Breast epithelium (tissue), 4 donors: ENCODE data around the gene CMTM2. TPM values are rescaled to one million over a fixed set of nuclear protein-coding genes. Genes with fewer than 3 reads are reported as not detected.
"Not testable (repeated sequence)": the region's sequence is repeated elsewhere in the genome, so short reads cannot be mapped to it uniquely, and the experiment has no call there.

Experiments
- DNase-seq, 2 donors: peaks; one replicate each; pipeline ENCODE4 v3.0.0-alpha.2; 2019; ENCODE audit warnings: low spot score in 2 of 2
- H3K27ac ChIP-seq, 2 donors: fragments of 200-600 bp; sonication (generic) in 1 of 2; one replicate each; pipeline ENCODE4 v1.5.1; 2016 to 2019; ENCODE audit warnings: mild to moderate bottlenecking in 1 of 2
- H3K27me3 ChIP-seq, 2 donors: fragments of 200-600 bp; sonication (generic) in 1 of 2; one replicate each; pipeline versions ENCODE4 v1.5.1 to v1.6.0; 2017 to 2019; ENCODE audit warnings: control low read depth in 1 of 2, mild to moderate bottlenecking in 1 of 2
- H3K36me3 ChIP-seq: fragments of 200-600 bp; one replicate; pipeline ENCODE4 v1.5.1; 2019
- H3K4me1 ChIP-seq, 2 donors: fragments of 200-600 bp; sonication (generic); one replicate each; pipeline ENCODE4 v1.5.1; 2016 to 2019; ENCODE audit warnings: control low read depth in 1 of 2
- H3K4me3 ChIP-seq, 3 donors: fragments of 200-600 bp; sonication (generic); 1 replicate in 2 of 3; 2 replicates in 1 of 3; pipeline ENCODE4 v1.5.1; 2016 to 2019; ENCODE audit warnings: mild to moderate bottlenecking in 3 of 3, moderate library complexity in 2 of 3
- H3K9me3 ChIP-seq, 2 donors: fragments of 200-600 bp; sonication (generic) in 1 of 2; one replicate each; pipeline ENCODE4 v1.5.1; 2016 to 2019; ENCODE audit warnings: control low read depth in 1 of 2
- CTCF ChIP-seq, 3 donors: fragments of 450-650 bp; IDR thresholded peaks; one replicate each; pipeline ENCODE4 v1.5.1; 2016 to 2017; ENCODE audit warnings: antibody characterized with exemption in 3 of 3, mild to moderate bottlenecking in 3 of 3, moderate library complexity in 3 of 3
- POLR2A ChIP-seq: fragments of 450-650 bp; IDR thresholded peaks from one replicate; pipeline ENCODE4 v1.6.1; 2016; ENCODE audit warnings: antibody characterized with exemption, mild to moderate bottlenecking, moderate library complexity
- POLR2AphosphoS5 ChIP-seq, 3 donors: sonication (generic); formaldehyde crosslinking; IDR thresholded peaks; one replicate each; pipeline ENCODE4 v1.6.1; 2017; ENCODE audit warnings: antibody characterized with exemption in 3 of 3
- intact Hi-C: fragments of 100-400 bp; cut with DNase I; formaldehyde crosslinking; loops from one replicate; pipeline ENCODE4 v1.15.1; 2023; ENCODE audit warnings: low total_unique reads
- total RNA-seq, 3 donors: library from RNA; depleted of rRNA; stranded (reverse); fragments of >200 nt; gene quantifications; one replicate each; pipeline ENCODE4 v1.1.0, GENCODE V29; 2016

CMTM2 gene
- total RNA-seq, 3 donors from 2014 or later: not detected

- H3K36me3 ChIP-seq: no peaks in the 10 kb centered on the region
- no peaks in the 10 kb centered on the region for H3K27me3 ChIP-seq
- H3K27ac ChIP-seq: peak overlapping the region; percentile 59 to 76
- H3K4me3 ChIP-seq: no peak overlapping the region
- no peak for DNase-seq
- no peak for TF ChIP-seq CTCF (IDR thresholded peaks at IDR 0.05)
- no peak for TF ChIP-seq POLR2AphosphoS5 (IDR thresholded peaks at IDR 0.05)
- TF ChIP-seq POLR2A: no peak
- H3K9me3 ChIP-seq: no peaks in the 10 kb centered on the region
- intact Hi-C loops: no loop called here
- peaks cover 0 to 4% of the 10 kb centered on the region in 2 donors for H3K4me1 ChIP-seq
These were observed 40.5 kb downstream of the CMTM2 start for GRCh38 chr16:66619534-66620428.

- H3K27me3 ChIP-seq: no peaks in the 10 kb centered on the region
- DNase-seq: no peak
- H3K36me3 ChIP-seq: no peaks in the 10 kb centered on the region
- H3K4me3 ChIP-seq: no peak overlapping the region
- peaks cover 0 to 4% of the 10 kb centered on the region in 2 donors for H3K4me1 ChIP-seq
- H3K27ac ChIP-seq: peak overlapping the region; percentile 59 to 76
- intact Hi-C loops: no loop called here
- no peaks in the 10 kb centered on the region for H3K9me3 ChIP-seq
- no peak for TF ChIP-seq CTCF (IDR thresholded peaks at IDR 0.05)
- no peak for TF ChIP-seq POLR2AphosphoS5 (IDR thresholded peaks at IDR 0.05)
- TF ChIP-seq POLR2A: no peak
These were observed 41.1 kb downstream of the CMTM2 start for GRCh38 chr16:66620429-66620795.

GRCh38 chr16:66621973-66622372 is 42.7 kb downstream of the CMTM2 start:
- H3K27me3 ChIP-seq: no peaks in the 10 kb centered on the region
- H3K9me3 ChIP-seq: no peaks in the 10 kb centered on the region
- peaks cover 0 to 4% of the 10 kb centered on the region in 2 donors for H3K4me1 ChIP-seq
- intact Hi-C loops: no loop called here
- peak overlapping the region in 1 of 2 donors; percentile 16 for H3K27ac ChIP-seq
- H3K4me3 ChIP-seq: no peak overlapping the region
- no peaks in the 10 kb centered on the region for H3K36me3 ChIP-seq
- no peak for TF ChIP-seq POLR2A
- TF ChIP-seq CTCF (IDR thresholded peaks at IDR 0.05): no peak
- TF ChIP-seq POLR2AphosphoS5 (IDR thresholded peaks at IDR 0.05): no peak
- DNase-seq: peak in 1 of 2 donors; percentile 66

GRCh38 chr16:66622863-66623262 is 43.6 kb downstream of the CMTM2 start:
- peaks cover 0 to 4% of the 10 kb centered on the region in 2 donors for H3K4me1 ChIP-seq
- no peaks in the 10 kb centered on the region for H3K36me3 ChIP-seq
- H3K27me3 ChIP-seq: no peaks in the 10 kb centered on the region
- no peak overlapping the region for H3K4me3 ChIP-seq
- intact Hi-C loops: no loop called here
- H3K9me3 ChIP-seq: no peaks in the 10 kb centered on the region
- no peak for DNase-seq
- TF ChIP-seq CTCF (IDR thresholded peaks at IDR 0.05): no peak
- TF ChIP-seq POLR2AphosphoS5 (IDR thresholded peaks at IDR 0.05): no peak
- no peak for TF ChIP-seq POLR2A
- H3K27ac ChIP-seq: no peak overlapping the region

GRCh38 chr16:66623755-66624154 is 44.5 kb downstream of the CMTM2 start:
- Histone ChIP-seq H3K27ac (no peak overlapping the region), H3K4me1 (no peaks in the 10 kb centered on the region), H3K36me3 (no peaks in the 10 kb centered on the region), H3K4me3 (no peak overlapping the region), H3K9me3 (no peaks in the 10 kb centered on the region), H3K27me3 (no peaks in the 10 kb centered on the region)
- intact Hi-C loops: no loop called here
- DNase-seq: no peak
- TF ChIP-seq CTCF (IDR thresholded peaks at IDR 0.05) (no peak), POLR2A (no peak), POLR2AphosphoS5 (IDR thresholded peaks at IDR 0.05) (no peak)

GRCh38 chr16:66627611-66628378 is 48.5 kb downstream of the CMTM2 start:
- H3K27ac ChIP-seq, H3K36me3 ChIP-seq, H3K4me3 ChIP-seq, H3K4me1 ChIP-seq, H3K9me3 ChIP-seq, H3K27me3 ChIP-seq, intact Hi-C loops, DNase-seq: not testable (repeated sequence)
